GM18498 (cell line): ENCODE measurements around the gene SESN3.
"Not testable (repeated sequence)": the region's sequence is repeated elsewhere in the genome, so short reads cannot be mapped to it uniquely, and the experiment has no call there.

Source experiments
- ATAC-seq: cut with Tn5 transposase; IDR thresholded peaks from one replicate; pipeline ENCODE4 v1.9.1; 2021; ENCODE audit warnings: mild to moderate bottlenecking, moderate library complexity; ENCODE audit not compliant: unreplicated experiment

Gene SESN3

DNA sequence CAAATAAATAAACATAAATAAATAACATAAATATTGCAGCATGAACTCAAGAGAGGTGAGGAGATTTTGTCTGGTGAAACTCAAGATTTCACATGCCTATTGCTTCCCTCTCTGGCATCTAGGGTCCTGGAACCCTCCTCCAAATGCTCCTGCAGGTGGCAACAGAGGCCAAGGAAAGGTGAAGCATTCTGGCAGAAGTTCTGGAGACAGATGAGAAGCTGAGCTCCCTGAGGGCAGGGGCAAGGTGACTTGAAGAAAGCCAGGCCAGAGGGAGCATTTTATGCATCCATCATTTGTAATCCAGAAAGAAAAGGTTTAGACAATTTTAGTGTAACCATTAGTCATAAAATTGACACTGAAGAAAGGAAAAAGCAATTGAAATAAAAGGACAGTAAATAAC is 76.5 kb downstream of the SESN3 start:
- ATAC-seq, result no peak

DNA sequence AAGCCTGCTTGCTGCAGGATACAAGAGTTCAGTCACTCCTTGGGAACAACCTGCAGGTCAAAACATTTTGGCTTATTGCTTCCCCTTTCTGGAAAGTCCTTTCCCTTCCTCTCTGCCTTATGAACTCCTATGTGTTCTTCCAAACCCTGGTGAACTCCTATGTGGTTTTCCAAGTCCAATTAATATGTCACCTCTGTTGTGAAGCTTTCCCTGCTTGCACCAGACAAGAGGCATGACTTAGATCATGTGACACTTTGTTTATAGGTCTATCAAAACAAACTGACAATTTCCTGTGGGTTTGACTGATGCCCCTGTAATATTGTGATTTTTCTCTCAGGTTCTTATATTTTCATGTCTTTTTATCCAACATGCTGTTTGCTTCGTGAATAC is 77.2 kb downstream of the SESN3 start:
- ATAC-seq, result no peak

DNA sequence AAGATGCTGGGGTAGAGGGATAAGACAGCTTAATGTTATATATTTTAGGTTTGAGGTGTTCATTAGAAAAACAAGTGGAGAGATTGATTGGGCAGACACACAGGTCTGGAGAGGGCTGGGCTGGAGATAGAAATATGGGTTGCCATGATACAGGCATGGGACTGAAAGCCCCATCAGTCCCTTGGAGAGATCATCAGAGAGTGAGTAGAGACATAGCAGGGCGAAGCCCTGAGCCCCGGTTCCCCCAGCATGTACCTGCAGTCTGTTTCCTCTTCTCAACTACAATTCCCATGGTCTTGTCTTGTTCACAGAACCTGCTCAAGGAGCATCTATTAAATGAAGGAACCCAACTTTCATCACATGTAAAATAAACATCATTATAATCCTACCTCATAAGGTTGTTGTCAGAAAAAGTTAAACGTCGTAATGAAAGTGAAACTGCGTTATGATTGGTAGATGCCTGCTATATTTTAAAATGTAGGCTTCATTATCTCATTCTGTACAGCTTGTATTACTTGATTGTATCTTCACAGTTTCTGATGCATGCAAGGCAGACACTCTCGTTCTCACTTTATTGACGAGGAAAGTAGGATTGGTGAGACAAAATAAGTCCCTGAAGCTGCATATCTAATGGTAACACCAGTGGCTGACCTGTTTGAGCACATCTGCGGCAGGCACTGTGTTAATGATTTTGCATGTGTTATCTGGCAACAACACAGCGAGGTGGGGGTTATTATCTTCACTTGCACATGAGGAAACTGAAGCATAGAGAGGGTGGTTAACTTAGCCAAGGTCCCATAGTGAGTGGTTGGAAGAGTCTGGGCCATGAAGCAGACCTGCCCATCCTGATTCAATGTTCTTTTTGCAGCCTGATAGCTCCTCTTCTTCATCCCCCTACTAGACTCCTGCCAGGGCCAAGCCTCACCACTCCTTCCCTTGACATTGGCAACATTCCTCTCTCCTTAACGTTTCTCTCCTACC is 77.8 kb downstream of the SESN3 start:
- ATAC-seq, result peak; percentile 15

DNA sequence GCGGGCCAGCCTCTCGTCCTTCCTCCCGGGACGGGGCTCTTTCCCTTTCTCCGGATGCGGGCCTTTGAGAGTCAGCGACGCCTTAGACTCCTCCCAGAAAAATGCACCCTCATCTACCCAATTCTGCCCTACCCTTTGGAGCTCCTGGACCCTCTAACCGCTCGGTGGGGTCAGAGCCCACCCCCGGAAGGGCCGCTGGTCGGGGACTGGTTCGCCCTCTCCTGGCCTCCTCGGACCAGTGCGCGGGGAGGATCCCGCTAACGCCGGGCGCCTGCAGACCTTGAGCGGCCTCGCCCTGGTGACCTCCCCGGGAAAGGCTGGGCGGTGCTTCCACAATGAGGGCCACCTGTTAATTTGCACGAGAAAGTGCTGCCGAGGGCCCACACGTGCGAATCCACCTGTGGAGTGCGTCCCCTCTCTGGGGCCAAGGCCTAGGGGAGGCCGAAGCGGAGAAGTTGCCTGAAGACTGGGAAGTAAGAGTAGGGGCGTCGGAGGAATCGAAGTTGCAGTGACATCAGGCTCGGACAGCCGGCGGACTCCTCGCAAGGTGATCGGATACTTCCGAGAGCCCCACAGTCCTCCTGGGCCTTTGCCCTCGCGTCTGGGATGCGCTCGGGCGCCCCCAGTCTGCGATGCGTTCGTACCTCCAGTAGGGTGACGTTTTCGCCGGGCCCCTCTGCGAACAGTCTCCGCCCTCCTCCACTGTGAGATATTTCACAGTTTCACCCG is 79.9 kb downstream of the SESN3 start:
- ATAC-seq, result peak; percentile 89

DNA sequence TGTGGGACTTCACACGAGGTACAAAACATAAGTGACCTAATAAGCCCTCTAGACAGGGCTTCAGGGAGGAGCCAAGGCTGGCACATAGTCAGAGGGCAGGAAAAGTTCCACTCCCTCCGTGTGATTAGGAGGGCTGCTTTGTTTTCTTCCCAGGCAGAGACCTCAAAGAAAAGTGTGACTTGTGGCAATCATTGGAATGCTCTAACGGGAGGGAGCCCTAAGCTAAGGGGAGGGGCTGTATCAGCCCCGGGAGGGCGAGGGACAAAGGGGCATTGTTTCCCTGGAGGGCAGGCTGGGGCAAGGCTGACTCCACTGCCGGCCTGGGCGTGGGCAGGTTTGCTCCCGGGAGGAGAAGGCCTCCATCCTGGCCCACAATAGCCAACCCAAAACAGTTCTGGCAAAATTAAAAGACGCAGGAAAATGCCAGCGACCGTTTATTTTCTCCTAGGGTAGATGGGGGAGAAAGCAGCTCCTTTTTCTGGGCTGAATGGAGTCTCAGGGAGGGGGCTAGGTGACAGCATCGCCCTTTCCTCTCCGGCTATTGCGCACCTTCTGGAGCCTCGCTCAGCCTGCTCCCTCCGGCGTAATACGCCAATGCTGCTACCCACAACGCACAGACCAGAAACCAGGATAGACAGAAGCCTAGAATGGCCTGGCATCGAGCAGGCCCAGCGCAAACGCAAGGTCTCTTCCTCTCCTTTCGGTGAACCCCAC is 81.2 kb downstream of the SESN3 start:
- no peak for ATAC-seq

DNA sequence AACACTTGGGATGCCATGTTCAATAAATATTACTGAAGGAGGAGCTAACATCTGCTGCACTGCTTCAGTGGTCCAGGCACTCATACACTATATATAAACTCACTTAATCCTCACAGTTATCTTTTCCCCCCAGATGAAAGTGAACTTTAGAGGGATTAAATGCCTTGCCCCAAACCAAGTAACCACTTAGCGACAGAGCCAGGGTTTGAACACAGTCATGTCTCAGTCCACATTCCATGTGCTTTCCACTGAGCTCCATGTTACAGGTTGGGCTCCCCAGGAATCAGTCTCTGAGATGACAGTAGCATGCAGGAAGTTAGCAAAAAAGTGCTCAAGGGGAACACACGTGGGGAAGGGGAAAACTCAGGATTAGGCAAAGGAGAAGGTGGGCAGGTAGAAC is 82.1 kb downstream of the SESN3 start:
- no peak for ATAC-seq

DNA sequence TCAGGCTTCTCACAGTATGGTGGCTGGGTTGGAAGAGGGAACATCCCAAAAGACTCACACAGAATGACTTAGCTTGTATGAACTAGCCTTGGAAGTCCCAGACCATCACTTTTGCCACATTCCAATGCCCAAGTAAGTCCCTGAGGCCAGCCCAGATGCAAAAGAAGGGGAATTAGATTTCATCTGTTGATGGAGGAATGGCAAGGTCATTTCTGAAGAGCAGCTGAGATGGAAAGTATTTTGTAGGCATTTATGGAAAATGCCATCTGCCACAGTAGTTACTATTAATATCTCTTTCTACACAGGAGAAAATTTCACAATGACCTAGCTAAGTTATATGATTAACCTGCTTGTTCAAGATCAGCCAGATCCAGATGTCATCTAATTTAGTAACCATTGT is 82.6 kb downstream of the SESN3 start:
- ATAC-seq, result no peak

DNA sequence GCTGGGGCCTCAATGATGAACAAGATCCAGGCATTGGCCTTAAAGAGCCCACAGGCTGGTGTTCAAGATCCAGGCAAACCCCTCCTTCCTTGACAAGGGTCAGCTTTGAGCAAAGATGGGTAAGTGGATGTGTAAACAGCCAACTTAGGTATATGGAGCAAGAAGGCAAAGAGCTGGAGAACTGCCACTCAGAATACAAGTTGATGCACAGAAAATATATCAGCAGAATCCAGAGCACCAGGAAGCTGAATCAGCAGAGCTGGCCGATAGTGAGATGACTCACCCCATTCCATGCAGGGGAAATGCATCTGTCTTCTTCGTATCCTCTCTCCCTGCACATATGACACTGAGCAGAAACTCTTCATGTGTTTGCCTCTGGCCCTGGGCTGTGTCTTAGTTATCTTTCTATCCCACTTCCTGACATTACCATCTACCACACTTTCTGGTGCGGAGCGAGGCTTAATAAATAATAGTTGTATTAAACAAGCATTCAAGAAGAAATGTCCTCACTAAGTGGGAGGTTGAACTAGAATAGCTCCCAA is 83.6 kb downstream of the SESN3 start:
- ATAC-seq, result no peak

DNA sequence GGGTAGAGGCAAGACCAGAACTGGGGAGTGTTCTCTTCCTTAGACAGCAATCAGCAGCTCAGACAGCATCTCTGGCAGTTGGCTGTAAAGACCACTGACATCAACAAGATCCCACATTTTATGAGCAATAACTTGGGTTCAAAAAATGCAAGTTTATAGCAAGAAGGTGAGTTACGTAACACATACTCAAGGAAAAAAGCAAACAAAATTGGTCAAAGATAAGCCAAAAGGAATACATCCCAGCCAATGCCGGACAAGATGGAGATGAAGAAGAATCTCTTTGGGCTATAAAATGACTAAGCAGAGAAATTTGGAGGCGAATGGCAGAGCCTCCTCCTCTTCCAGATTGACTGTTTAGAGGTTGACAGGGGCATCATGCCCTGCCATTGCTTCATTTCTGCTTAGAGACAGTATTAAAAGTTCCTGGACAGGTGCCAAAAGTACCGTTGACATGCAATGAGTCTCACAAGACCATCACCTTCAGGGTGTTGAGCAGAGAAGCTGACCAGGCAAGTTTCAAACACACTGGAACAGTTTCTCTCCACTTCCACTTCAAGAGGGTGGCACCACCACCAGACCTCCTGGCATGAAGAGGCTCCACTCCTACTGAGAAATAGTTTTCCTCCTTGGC is 85.5 kb downstream of the SESN3 start:
- no peak for ATAC-seq

DNA sequence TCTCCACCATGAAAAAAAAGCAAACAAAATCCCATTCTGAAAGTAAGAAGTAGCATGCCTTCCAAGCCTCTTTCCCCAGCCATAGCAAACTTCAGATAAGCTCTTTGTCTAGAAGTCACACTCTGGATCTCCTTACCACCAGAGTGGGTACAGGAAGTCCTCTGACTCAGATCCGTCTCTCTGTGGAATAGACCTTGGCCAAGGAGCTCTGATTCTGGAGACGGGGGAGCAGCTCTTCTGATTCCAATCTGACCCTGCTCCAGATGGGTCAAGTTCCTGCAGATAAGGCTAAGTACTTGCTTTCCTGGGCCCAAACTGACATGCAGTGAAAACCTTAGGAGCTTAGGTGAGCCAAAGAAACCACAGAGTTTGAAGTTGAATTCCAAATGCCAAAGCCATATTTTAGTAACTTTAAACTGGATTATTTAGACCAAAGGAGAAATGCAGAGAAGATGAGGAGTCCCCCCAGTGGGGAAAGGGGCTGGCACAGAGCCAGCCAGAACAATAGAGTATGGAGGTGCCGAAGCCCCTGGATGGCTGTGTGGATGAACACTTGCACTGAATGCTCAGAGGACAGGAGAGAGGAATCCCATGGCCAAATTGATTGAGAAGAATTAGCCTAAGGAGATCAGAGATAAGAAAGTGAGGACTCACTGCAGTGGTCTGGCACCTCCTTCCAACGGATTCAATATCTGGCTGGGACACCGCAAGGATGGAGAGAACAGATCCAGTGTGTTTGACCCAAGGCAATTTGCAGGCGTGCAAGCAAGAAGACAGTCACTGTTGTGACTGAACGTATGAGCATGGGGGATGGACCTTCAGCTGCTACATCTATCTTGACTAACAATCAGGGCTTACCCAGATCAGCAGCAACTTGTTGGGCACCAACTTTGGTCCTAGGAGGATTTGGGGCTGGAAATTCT is 86.4 kb downstream of the SESN3 start:
- ATAC-seq, result no peak

DNA sequence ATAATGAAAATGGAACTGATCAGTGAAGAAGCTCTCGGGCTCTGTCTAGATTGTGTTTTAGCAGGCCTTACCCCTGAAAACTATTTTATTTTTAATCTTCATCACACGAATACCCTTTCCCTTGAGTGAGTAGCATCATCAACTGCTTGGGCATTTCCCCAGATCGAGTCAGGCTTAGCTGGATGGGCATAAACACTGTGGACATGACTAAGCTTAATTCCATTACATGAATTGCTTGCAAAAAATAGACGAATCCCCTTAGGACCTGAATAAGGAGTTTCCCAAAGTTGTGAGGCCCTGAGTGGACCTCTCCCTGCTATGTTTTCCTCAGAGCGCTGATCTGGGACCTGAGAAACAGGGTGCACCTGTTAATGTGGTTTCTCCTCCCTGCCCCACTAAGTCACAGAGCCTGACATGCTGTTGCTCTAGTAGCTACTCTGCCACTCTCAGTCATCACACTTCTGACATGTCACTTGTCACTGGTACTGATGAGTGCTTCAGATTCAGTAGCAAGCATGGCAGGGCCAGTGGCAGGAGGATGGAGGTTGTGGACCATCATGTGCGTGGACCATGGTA is 87.8 kb downstream of the SESN3 start:
- no peak for ATAC-seq

DNA sequence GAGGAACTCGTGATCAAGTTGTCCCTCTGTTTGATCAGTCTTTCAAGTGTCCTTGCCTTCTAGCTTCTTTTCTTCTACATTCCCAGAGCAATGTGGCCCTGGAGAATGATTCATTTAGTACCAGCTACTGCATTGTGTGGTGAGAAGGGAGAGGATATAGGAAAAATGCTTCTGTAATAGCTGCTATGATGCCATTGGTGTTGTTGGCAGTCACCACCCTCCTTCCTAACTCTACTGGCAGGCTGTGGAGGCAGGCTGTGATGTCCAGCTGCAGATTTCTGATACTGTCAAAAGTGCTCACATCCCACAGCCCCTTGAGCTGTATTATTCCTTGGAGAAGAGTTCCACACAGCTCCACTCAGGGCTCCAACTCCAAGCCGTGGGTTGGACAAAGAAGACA is 88.6 kb downstream of the SESN3 start:
- ATAC-seq, result no peak

DNA sequence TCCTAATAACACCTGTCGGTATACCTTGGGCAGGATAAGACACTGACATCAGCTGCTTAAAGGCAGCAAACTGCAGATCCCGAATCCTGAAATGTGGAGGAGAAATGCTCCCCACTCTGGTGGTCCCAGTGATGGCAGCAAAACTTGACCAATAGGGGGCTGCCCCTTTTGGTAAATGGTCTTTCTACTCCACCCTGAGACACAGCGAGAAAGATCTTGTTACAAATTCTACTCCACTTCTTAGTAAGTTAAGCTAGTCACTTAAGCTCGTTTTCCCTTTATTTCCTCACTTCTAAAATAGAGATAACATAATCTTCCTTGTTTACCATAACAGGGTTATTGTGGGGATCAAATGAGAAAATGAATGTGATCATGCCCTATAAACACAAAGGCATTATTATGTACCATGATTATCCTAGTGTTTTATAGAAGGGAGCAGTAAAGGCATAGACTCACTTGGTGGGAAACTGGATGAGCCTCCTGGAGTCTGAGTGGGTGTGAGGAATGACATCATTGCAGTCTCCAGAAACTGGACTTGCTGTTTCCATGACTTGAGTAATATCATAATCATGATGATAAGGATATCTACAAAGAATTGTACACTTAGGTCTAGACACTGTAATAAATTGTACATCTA is 90.5 kb downstream of the SESN3 start:
- no peak for ATAC-seq

DNA sequence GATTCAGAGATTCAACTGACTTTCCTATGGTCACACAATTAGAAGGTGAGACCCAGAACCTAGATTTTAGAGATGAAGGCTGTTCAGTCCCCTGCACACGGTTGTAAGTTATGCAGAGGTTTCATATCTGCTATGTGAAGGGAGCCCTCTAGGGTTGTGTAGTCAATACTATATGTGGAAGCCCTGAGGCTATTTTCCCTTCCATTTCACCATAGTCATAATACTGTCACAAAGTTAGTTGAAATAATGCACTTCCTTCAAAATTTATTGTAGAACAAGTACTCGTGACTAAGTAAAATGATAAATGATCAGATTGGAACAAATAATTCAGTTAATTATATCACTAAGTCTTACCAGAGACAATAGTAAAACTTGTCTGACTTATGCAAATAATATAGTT is 92.6 kb downstream of the SESN3 start:
- peak; percentile 89 for ATAC-seq

DNA sequence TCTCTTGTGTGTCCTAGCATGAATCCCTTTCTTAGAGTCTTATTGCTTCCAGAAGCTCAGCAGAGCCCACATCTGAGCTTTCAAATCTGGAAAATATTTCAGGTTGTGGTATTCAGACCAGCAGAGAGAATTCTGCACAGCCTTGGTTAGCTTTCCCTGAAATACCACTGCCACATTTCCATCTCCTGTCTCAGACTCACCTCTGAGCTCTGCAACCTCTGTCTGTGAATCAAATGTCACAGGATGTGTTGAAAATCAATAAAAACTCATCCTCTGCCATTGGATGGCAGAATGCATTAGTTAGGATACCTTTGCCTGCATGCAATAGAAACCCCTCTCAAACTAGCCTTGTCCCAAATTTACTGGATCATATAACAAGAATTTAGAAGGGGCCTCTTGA is 93.7 kb downstream of the SESN3 start:
- ATAC-seq, result no peak

DNA sequence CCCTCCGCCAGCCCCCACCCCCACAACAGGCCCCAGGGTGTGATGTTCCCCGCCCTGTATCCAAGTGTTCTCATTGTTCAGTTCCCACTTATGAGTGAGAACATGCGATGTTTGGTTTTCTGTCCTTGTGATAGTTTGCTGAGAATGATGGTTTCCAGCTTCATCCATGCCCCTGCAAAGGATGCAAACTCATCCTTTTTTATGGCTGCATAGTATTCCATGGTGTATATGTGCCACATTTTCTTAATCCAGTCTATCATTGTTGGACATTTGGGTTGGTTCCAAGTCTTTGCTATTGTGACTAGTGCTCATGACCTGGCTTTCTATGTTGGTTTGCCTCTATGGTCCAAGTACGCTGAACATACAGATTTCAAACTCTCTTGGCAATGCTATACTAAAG is 94.3 kb downstream of the SESN3 start:
- not testable (repeated sequence) for ATAC-seq

DNA sequence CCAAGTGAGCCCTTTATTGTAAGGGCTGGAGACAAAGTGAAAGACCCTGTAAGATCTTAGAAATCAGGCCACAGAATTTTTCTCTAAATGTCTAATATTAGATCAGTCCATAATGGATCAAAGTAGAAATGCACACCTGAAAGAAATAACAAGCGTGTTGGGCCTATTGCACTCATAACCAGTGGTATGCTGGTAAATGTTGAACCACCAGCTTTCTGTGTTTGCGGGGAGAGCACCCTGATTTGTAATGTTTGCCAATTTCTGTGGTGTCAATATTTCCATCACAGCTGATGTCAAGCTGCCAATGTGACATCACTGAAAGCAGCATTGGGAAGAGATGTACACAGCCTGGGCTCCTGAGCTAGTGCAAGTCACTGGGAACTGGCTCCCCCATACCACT is 95.1 kb downstream of the SESN3 start:
- no peak for ATAC-seq

DNA sequence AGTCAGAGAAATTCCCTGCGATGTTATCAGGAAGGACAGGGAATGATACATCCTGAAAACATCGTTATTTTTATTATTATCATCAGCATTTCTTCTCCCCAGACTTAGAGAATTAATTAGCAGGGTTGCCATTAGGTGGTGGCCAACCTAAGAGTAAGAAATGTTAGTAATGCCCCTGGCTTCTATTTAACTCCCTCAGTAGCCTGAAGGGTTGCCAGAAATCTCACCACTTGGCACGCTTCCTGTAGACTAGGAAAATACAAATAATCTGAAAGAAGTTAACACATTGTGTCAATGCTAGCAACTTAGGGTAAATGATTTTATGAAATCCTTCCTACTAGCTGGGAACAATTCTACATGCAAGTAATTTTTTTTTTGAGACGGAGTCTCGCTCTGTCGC is 95.8 kb downstream of the SESN3 start:
- no peak for ATAC-seq

DNA sequence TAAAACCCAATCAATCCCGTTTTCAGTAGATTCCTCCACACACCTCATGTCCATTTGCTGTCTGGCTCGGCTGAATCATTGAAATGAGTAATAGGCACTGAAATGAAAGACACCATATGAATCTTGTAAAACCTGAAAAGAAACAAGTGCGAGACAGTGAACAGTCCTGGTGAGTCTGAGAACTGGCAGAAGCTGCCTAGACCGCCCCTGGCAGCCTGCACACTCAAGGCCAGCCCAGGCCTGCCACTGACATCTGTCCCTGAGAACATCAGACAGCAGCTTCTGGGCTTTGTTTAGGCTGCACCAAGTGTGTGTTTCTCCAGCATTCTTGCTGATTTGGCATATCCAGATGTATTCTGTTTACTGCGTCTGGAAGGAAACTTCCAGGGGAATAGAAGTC is 96.5 kb downstream of the SESN3 start:
- no peak for ATAC-seq
